Fibroblast of lung (primary cell): ENCODE data around the gene ARL2BP. TPM values are rescaled to one million over a fixed set of nuclear protein-coding genes. Genes with fewer than 3 reads are reported as not detected.

ENCODE experiments used
- DNase-seq, 2 donors: peaks; one replicate each; pipeline versions ENCODE4 v3.0.0 to v3.0.0-alpha.2; 2010; ENCODE audit warnings: low read depth in 2 of 2
- H2AFZ ChIP-seq: 2 replicates; pipeline ENCODE4 v1.5.1; 2012; ENCODE audit warnings: low read length, control low read depth, inconsistent platforms
- H3K27ac ChIP-seq: 2 replicates; pipeline ENCODE4 v1.5.1; 2011; ENCODE audit warnings: low read length, control low read depth; ENCODE audit not compliant: insufficient read depth
- H3K27me3 ChIP-seq: 2 replicates; pipeline ENCODE4 v1.5.1; 2011; ENCODE audit warnings: mild to moderate bottlenecking, low read length; ENCODE audit not compliant: control insufficient read depth, insufficient read depth
- H3K36me3 ChIP-seq: 2 replicates; pipeline ENCODE4 v1.5.1; 2011; ENCODE audit warnings: low read length; ENCODE audit not compliant: control insufficient read depth, insufficient read depth
- H3K4me1 ChIP-seq: 2 replicates; pipeline ENCODE4 v1.5.1; 2011; ENCODE audit warnings: low read length; ENCODE audit not compliant: control insufficient read depth, insufficient read depth; ENCODE audit errors: extremely low read depth
- H3K4me2 ChIP-seq: 2 replicates; pipeline ENCODE4 v1.5.1; 2011; ENCODE audit warnings: low read length, control low read depth; ENCODE audit not compliant: insufficient read depth; ENCODE audit errors: extremely low read depth
- H3K4me3 ChIP-seq, 4 experiments: fragments of 200-600 bp in 1 of 4; sonication (generic) in 1 of 4; replicated peaks in 1 of 4; 2 replicates each; pipeline ENCODE4 v1.5.1; 2011 to 2016; ENCODE audit warnings: low read length in 4 of 4, low read depth in 3 of 4, mild to moderate bottlenecking in 3 of 4, control low read depth in 2 of 4, inconsistent platforms in 1 of 4, mixed read lengths in 1 of 4; ENCODE audit not compliant: insufficient read depth in 1 of 4; ENCODE audit errors: control extremely low read depth in 1 of 4
- H3K79me2 ChIP-seq: 2 replicates; pipeline ENCODE4 v1.5.1; 2012; ENCODE audit warnings: mild to moderate bottlenecking, low read length, inconsistent platforms; ENCODE audit not compliant: control insufficient read depth, insufficient read depth
- H3K9ac ChIP-seq: 2 replicates; pipeline ENCODE4 v1.5.1; 2011; ENCODE audit warnings: mild to moderate bottlenecking, low read length, control low read depth; ENCODE audit not compliant: insufficient read depth
- H3K9me3 ChIP-seq: 2 replicates; pipeline ENCODE4 v1.5.1; 2012; ENCODE audit warnings: low read depth, low read length; ENCODE audit not compliant: control insufficient read depth, insufficient read depth
- H4K20me1 ChIP-seq: 2 replicates; pipeline ENCODE4 v1.5.1; 2011; ENCODE audit warnings: low read length; ENCODE audit not compliant: control insufficient read depth, insufficient read depth; ENCODE audit errors: extremely low read depth
- CTCF ChIP-seq, 2 donors: IDR thresholded peaks in 1 of 2; conservative IDR thresholded peaks in 1 of 2; 1 replicate in 1 of 2; 2 replicates in 1 of 2; pipeline ENCODE4 v1.5.1; 2011 to 2012; ENCODE audit warnings: low read length in 2 of 2, control low read depth in 1 of 2, inconsistent platforms in 1 of 2, low read depth in 1 of 2, mild to moderate bottlenecking in 1 of 2
- EZH2 ChIP-seq: IDR thresholded peaks from 2 replicates; pipeline ENCODE4 v1.5.1; 2012; ENCODE audit warnings: low read length, control low read depth, mild to moderate bottlenecking; ENCODE audit errors: missing control alignments
- polyA plus RNA-seq, 2 donors: library from polyadenylated mRNA; depleted of rRNA in 1 of 2; stranded (reverse) in 1 of 2; unstranded in 1 of 2; fragments of >200 nt; gene quantifications; 2 replicates each; pipeline ENCODE4 v1.2.1, GENCODE V29; 2011 to 2012; ENCODE audit warnings: missing spikeins in 1 of 2
- total RNA-seq: library from RNA; depleted of rRNA; stranded (reverse); fragments of >200 nt; gene quantifications from 2 replicates; pipeline ENCODE4 v1.2.1, GENCODE V29; 2014

The ARL2BP gene
- total and polyA plus RNA-seq, 2 donors (not counting 1 experiment from before 2014, with no cell fraction given) = 65.7 to 173 TPM

- H3K4me1 ChIP-seq = no peaks in the 10 kb centered on the region
- H3K36me3 ChIP-seq = no peaks in the 10 kb centered on the region
- DNase-seq = no peak
Observed at GRCh38 chr16:57264381-57264780, 19.3 kb downstream of the ARL2BP start.

GRCh38 chr16:57264950-57265371, 19.9 kb downstream of the ARL2BP start:
- Histone ChIP-seq H3K4me3 (no peak overlapping the region), H3K36me3 (no peaks in the 10 kb centered on the region), H3K9ac (no peak overlapping the region), H3K9me3 (no peaks in the 10 kb centered on the region), H4K20me1 (no peaks in the 10 kb centered on the region), H3K4me2 (no peak overlapping the region), H3K27ac (no peak overlapping the region), H3K4me1 (no peaks in the 10 kb centered on the region), H3K79me2 (no peaks in the 10 kb centered on the region), H3K27me3 (no peaks in the 10 kb centered on the region), H2AFZ (no peak overlapping the region)
- no peak for TF ChIP-seq CTCF (conservative IDR thresholded peaks at IDR 0.05 in 1 of 2, IDR thresholded peaks at IDR 0.05 in 1 of 2; ENCODE audit: low read depth in 1 of 2, low read length in 2 of 2)
- no peak for TF ChIP-seq EZH2
- DNase-seq = no peak

More at GRCh38 chr16:57264381-57264780, 19.3 kb downstream of the ARL2BP start:
- TF ChIP-seq EZH2 (no peak), CTCF (conservative IDR thresholded peaks at IDR 0.05 in 1 of 2, IDR thresholded peaks at IDR 0.05 in 1 of 2; ENCODE audit: low read depth in 1 of 2, low read length in 2 of 2) (no peak)
- no peaks in the 10 kb centered on the region for H4K20me1 ChIP-seq
- no peaks in the 10 kb centered on the region for H3K79me2 ChIP-seq
- no peak overlapping the region for H3K4me2 ChIP-seq
- no peak overlapping the region for H2AFZ ChIP-seq
- no peak overlapping the region for H3K27ac ChIP-seq
- H3K9ac ChIP-seq = no peak overlapping the region
- no peak overlapping the region for H3K4me3 ChIP-seq
- no peaks in the 10 kb centered on the region for H3K27me3 ChIP-seq
- no peaks in the 10 kb centered on the region for H3K9me3 ChIP-seq

- no peaks in the 10 kb centered on the region for H3K36me3 ChIP-seq
- no peak overlapping the region for H3K27ac ChIP-seq
- H4K20me1 ChIP-seq = no peaks in the 10 kb centered on the region
- H3K4me1 ChIP-seq = no peaks in the 10 kb centered on the region
- H3K9me3 ChIP-seq = no peaks in the 10 kb centered on the region
- H3K4me3 ChIP-seq = no peak overlapping the region
- H2AFZ ChIP-seq = no peak overlapping the region
- DNase-seq = peak in 1 of 2 donors; percentile 73
- no peaks in the 10 kb centered on the region for H3K27me3 ChIP-seq
- no peak overlapping the region for H3K9ac ChIP-seq
- H3K79me2 ChIP-seq = no peaks in the 10 kb centered on the region
- TF ChIP-seq EZH2 = no peak
- TF ChIP-seq CTCF (conservative IDR thresholded peaks at IDR 0.05 in 1 of 2, IDR thresholded peaks at IDR 0.05 in 1 of 2; ENCODE audit: low read depth in 1 of 2, low read length in 2 of 2) = no peak
- no peak overlapping the region for H3K4me2 ChIP-seq
Observed at GRCh38 chr16:57265850-57266530, 20.9 kb downstream of the ARL2BP start.
